GM12878 (cell line): ENCODE measurements around the gene NKD1. TPM values are rescaled to one million over a fixed set of nuclear protein-coding genes. Genes with fewer than 3 reads are reported as not detected.

ENCODE experiments used
- ATAC-seq: fragments of 200-7000 bp; cut with Tn5 transposase; 3 replicates; pipeline ENCODE4 v1.9.1; 2020; ENCODE audit warnings: mild to moderate bottlenecking, moderate library complexity
- BruUV-seq: library from RNA; stranded (reverse); fragments of 400-500 nt; replicated peaks from 2 replicates; lab custom pipeline; 2021; lab: Mats Ljungman, UMichigan
- CTCF ChIA-PET: fragments of 300-600 bp; sonication (Branson Sonifier 250); formaldehyde crosslinking; extraction: SDS; loops from one replicate; lab custom pipeline; 2021; ENCODE audit warnings: inconsistent platforms; lab: Yijun Ruan, JAX
- POLR2A ChIA-PET: fragments of 350-600 bp; formaldehyde crosslinking; extraction: SDS; loops from one replicate; lab custom pipeline; 2021; ENCODE audit warnings: inconsistent platforms; lab: Charles Lee
- RAD21 ChIA-PET: fragments of 300-600 bp; sonication (Branson Sonifier 250); formaldehyde crosslinking; loops from one replicate; lab custom pipeline; 2023; ENCODE audit warnings: antibody characterized with exemption; ENCODE audit not compliant: unreplicated experiment; lab: Charles Lee
- SMC1A ChIA-PET: fragments of 300-600 bp; sonication (Branson Sonifier 250); formaldehyde crosslinking; loops from one replicate; lab custom pipeline; 2023; ENCODE audit not compliant: unreplicated experiment, uncharacterized antibody; lab: Charles Lee
- DNase-seq: peaks from one replicate; pipeline ENCODE4 v3.0.0-alpha.2; 2011; ENCODE audit warnings: low read depth, low spot score
- FAIRE-seq: peaks from 3 replicates; lab custom pipeline; 2011; peaks lifted over from hg19 to GRCh38; lab: Jason Lieb, UNC
- H2AFZ ChIP-seq: 2 replicates; pipeline ENCODE4 v1.6.0; 2011; ENCODE audit warnings: low read depth, low read length, control low read depth; ENCODE audit not compliant: control insufficient read depth
- H3K27ac ChIP-seq: 2 replicates; pipeline ENCODE4 v1.5.1; 2011; ENCODE audit warnings: control low read depth; ENCODE audit not compliant: control insufficient read depth, insufficient read depth
- H3K27me3 ChIP-seq, 2 experiments: replicated peaks in 1 of 2; 2 replicates each; pipeline versions ENCODE4 v1.6.0 to v1.6.1; 2011; ENCODE audit warnings: low read length in 1 of 2; ENCODE audit not compliant: control insufficient read depth in 2 of 2, insufficient read depth in 2 of 2
- H3K36me3 ChIP-seq, 2 experiments: 2 replicates each; pipeline ENCODE4 v1.5.1; 2011; ENCODE audit warnings: low read length in 1 of 2; ENCODE audit not compliant: control insufficient read depth in 2 of 2, insufficient read depth in 2 of 2
- H3K4me1 ChIP-seq: 2 replicates; pipeline ENCODE4 v1.6.1; 2011; ENCODE audit warnings: mild to moderate bottlenecking, low read length, moderate library complexity, mixed read lengths; ENCODE audit not compliant: control insufficient read depth, insufficient read depth
- H3K4me2 ChIP-seq: 2 replicates; pipeline ENCODE4 v1.6.0; 2011; ENCODE audit warnings: control low read depth; ENCODE audit not compliant: control insufficient read depth, insufficient read depth
- H3K4me3 ChIP-seq: fragments of 200-600 bp; sonication (generic); 2 replicates; pipeline ENCODE4 v1.5.1; 2016
- H3K79me2 ChIP-seq: 2 replicates; pipeline ENCODE4 v1.6.0; 2011; ENCODE audit warnings: low read length; ENCODE audit not compliant: control insufficient read depth, insufficient read depth
- H3K9ac ChIP-seq: 2 replicates; pipeline ENCODE4 v1.8.0; 2011; ENCODE audit warnings: low read length, control low read depth, mixed read lengths; ENCODE audit not compliant: control insufficient read depth, insufficient read depth
- H3K9me3 ChIP-seq: replicated peaks from 3 replicates; pipeline ENCODE4 v1.5.1; 2011; ENCODE audit warnings: mild to moderate bottlenecking, low read length; ENCODE audit not compliant: control insufficient read depth, insufficient read depth
- H4K20me1 ChIP-seq: 2 replicates; pipeline ENCODE4 v1.6.0; 2011; ENCODE audit not compliant: control insufficient read depth, insufficient read depth
- BACH1 ChIP-seq: fragments of 450-650 bp; IDR thresholded peaks from 2 replicates; pipeline ENCODE4 v1.6.1; 2017; ENCODE audit warnings: mild to moderate bottlenecking, borderline replicate concordance
- BHLHE40 ChIP-seq, 2 experiments: fragments of 450-650 bp in 1 of 2; IDR thresholded peaks; 2 replicates each; pipeline ENCODE4 v1.6.1; 2011 to 2017; ENCODE audit warnings: low read depth in 2 of 2, borderline replicate concordance in 1 of 2, improper control_type of control experiment in 1 of 2, low read length in 1 of 2, mild to moderate bottlenecking in 1 of 2
- DPF2 ChIP-seq: fragments of 450-650 bp; IDR thresholded peaks from 2 replicates; pipeline ENCODE4 v1.6.1; 2017; ENCODE audit warnings: mild to moderate bottlenecking
- FOXM1 ChIP-seq: IDR thresholded peaks from 2 replicates; pipeline ENCODE4 v1.6.1; 2012; ENCODE audit warnings: low read depth, mild to moderate bottlenecking, inconsistent platforms, low read length, moderate library complexity
- HDAC2 ChIP-seq: fragments of 200-600 bp; sonication (generic); IDR thresholded peaks from 2 replicates; pipeline ENCODE4 v1.6.1; 2017
- RB1 ChIP-seq: fragments of 450-650 bp; formaldehyde crosslinking; IDR thresholded peaks from 2 replicates; pipeline ENCODE4 v1.6.1; 2017; ENCODE audit warnings: mild to moderate bottlenecking, borderline replicate concordance
- TARDBP ChIP-seq: IDR thresholded peaks from 2 replicates; pipeline ENCODE4 v1.6.1; 2016; ENCODE audit warnings: borderline replicate concordance
- ZNF384 ChIP-seq: IDR thresholded peaks from 2 replicates; pipeline ENCODE4 v1.6.1; 2012; ENCODE audit warnings: low read depth, mild to moderate bottlenecking, low read length, improper control_type of control experiment, borderline replicate concordance
- WGBS: methylation state at CpG from one replicate; pipeline ENCODE4 v1.1.6; 2016; ENCODE audit warnings: low lambda C conversion rate; ENCODE audit not compliant: insufficient replicate concordance, insufficient coverage; ENCODE audit errors: missing lambda C conversion rate; 5-methylcytosine and 5-hydroxymethylcytosine counted together
- in situ Hi-C: fragments of 300-500 bp; cut with MboI; formaldehyde crosslinking; loops from 9 replicates; pipeline ENCODE4 v1.14.3; 2018; ENCODE audit warnings: mixed read lengths
- intact Hi-C: fragments of 100-400 bp; cut with micrococcal nuclease; formaldehyde crosslinking; loops from one replicate; pipeline ENCODE4 v1.14.2; 2022; ENCODE audit not compliant: unreplicated experiment
- polyA plus RNA-seq, 11 experiments: library from polyadenylated mRNA; depleted of rRNA in 4 of 11; unstranded in 6 of 11; stranded (reverse) in 5 of 11; fragments of >200 nt; fragmentation: Nextera tagmentation in 4 of 11; fragmentation: Illumina TruSeq in 1 of 11; extraction: Ambion mirVana in 4 of 11; extraction: Trizol in 1 of 11; gene quantifications; 1 replicate in 1 of 11; 2 replicates in 10 of 11; pipeline versions ENCODE4 v1.2.1 to v1.2.3, GENCODE V29; 2011 to 2016; ENCODE audit warnings: inconsistent platforms in 2 of 11, missing spikeins in 2 of 11, low read depth in 1 of 11
- total RNA-seq, 4 experiments: library from RNA; depleted of rRNA in 3 of 4; stranded (reverse); fragments of >200 nt in 3 of 4; fragmentation: Illumina TruSeq in 1 of 4; extraction: Trizol in 1 of 4; gene quantifications; 2 replicates each; pipeline versions ENCODE4 v1.2.1 to v1.2.3, GENCODE V29; 2013 to 2021
- TF ChIP-seq, protein P1 (sequence below): IDR thresholded peaks from 2 replicates; pipeline ENCODE4 v1.6.1; 2011; ENCODE audit warnings: mild to moderate bottlenecking, low read depth, low read length, moderate library complexity; ENCODE audit not compliant: insufficient replicate concordance
- TF ChIP-seq, protein P2 (sequence below): fragments of 450-650 bp; formaldehyde crosslinking; IDR thresholded peaks from 2 replicates; pipeline ENCODE4 v1.4.0; 2022; ENCODE audit warnings: mild to moderate bottlenecking, moderate library complexity
- TF ChIP-seq, protein P3 (sequence below): fragments of 150-350 bp; IDR thresholded peaks from 2 replicates; pipeline ENCODE4 v1.6.1; 2016; ENCODE audit warnings: low read depth, low read length

The NKD1 gene
- total and polyA plus RNA-seq, 10 of the 15 experiments (the other 5 are each of a cell fraction or from before 2014, with no cell fraction given): under 0.01 to 0.49 (median 0.04) TPM; not detected in 2

DNA sequence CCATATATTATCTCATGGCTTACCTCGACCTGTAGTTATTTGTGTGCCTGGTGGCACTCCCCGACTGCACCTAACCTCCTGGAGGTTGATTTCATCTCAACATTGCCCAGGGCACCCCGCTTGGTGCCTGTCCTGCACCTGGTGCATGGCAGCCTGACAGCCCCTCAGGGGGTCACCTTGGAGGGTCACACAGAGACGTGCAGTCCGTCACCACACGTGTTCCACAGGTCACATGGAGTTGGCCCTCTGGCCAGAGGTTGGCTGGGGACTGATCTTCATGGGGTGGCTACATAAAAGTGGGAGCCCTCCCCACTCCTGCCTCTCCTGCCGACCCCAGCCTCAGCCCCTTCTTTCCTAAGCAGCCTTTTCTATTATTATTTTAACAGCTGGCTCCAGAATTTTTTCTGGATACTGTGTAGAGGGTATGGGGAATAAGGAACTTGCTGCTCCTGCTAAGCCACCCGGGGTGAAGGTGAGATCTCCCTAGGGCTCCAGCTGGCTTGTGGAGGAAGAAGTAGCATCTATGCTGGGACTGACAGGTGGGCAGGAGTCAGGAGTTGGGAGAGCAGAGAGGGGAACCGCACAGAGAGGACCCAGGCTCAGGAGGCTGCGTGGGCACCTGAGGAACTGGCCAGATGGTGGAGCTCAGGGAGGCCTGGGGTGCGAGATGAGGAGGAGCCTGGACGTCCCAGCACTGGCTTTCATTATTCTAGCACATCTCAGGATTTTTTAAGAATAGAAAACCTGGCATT lies 12.5 kb upstream of the NKD1 start:
- intact Hi-C loops (no loop called here), in situ Hi-C loops (no loop called here)
- 27% methylated on average over 12 of the region's 12 CpGs for WGBS
- ChIA-PET SMC1A (no interaction called here), RAD21 (no interaction called here), POLR2A (no interaction called here), CTCF (interaction anchor here (1.4 to 1.6 kb wide), 2 partner anchors 79 to 271 kb away, joined by 3 to 4 read pairs; no protein-coding TSS in a partner anchor)
- Histone ChIP-seq H3K27me3 (no peaks in the 10 kb centered on the region; a peak in 1 of 4 replicates), H3K4me1 (no peaks in the 10 kb centered on the region), H3K4me2 (no peak overlapping the region), H3K36me3 (no peaks in the 10 kb centered on the region), H3K27ac (no peak overlapping the region), H3K9ac (no peak overlapping the region), H3K79me2 (no peaks in the 10 kb centered on the region), H3K4me3 (no peak overlapping the region), H2AFZ (no peak overlapping the region), H3K9me3 (peaks cover 2% of the 10 kb centered on the region; the same call in 1 of the 3 replicates), H4K20me1 (no peaks in the 10 kb centered on the region)
- no TSS peak for BruUV-seq
- ATAC-seq (no peak), FAIRE-seq (no peak), DNase-seq (no peak)
- TF ChIP-seq, protein P1, sequence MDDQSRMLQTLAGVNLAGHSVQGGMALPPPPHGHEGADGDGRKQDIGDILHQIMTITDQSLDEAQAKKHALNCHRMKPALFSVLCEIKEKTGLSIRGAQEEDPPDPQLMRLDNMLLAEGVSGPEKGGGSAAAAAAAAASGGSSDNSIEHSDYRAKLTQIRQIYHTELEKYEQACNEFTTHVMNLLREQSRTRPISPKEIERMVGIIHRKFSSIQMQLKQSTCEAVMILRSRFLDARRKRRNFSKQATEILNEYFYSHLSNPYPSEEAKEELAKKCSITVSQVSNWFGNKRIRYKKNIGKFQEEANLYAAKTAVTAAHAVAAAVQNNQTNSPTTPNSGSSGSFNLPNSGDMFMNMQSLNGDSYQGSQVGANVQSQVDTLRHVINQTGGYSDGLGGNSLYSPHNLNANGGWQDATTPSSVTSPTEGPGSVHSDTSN: no peak
- TF ChIP-seq ZNF384: no peak
- no peak for TF ChIP-seq BACH1
- TF ChIP-seq, protein P2, sequence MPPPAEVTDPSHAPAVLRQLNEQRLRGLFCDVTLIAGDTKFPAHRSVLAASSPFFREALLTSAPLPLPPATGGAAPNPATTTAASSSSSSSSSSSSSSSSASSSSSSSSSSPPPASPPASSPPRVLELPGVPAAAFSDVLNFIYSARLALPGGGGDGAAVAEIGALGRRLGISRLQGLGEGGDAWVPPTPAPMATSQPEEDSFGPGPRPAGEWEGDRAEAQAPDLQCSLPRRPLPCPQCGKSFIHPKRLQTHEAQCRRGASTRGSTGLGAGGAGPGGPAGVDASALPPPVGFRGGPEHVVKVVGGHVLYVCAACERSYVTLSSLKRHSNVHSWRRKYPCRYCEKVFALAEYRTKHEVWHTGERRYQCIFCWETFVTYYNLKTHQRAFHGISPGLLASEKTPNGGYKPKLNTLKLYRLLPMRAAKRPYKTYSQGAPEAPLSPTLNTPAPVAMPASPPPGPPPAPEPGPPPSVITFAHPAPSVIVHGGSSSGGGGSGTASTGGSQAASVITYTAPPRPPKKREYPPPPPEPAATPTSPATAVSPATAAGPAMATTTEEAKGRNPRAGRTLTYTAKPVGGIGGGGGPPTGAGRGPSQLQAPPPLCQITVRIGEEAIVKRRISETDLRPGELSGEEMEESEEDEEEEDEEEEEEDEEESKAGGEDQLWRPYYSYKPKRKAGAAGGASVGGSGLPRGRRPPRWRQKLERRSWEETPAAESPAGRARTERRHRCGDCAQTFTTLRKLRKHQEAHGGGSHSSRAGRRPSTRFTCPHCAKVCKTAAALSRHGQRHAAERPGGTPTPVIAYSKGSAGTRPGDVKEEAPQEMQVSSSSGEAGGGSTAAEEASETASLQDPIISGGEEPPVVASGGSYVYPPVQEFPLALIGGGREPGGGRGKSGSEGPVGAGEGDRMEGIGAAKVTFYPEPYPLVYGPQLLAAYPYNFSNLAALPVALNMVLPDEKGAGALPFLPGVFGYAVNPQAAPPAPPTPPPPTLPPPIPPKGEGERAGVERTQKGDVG: no peak
- TF ChIP-seq FOXM1: no peak
- TF ChIP-seq, protein P3, sequence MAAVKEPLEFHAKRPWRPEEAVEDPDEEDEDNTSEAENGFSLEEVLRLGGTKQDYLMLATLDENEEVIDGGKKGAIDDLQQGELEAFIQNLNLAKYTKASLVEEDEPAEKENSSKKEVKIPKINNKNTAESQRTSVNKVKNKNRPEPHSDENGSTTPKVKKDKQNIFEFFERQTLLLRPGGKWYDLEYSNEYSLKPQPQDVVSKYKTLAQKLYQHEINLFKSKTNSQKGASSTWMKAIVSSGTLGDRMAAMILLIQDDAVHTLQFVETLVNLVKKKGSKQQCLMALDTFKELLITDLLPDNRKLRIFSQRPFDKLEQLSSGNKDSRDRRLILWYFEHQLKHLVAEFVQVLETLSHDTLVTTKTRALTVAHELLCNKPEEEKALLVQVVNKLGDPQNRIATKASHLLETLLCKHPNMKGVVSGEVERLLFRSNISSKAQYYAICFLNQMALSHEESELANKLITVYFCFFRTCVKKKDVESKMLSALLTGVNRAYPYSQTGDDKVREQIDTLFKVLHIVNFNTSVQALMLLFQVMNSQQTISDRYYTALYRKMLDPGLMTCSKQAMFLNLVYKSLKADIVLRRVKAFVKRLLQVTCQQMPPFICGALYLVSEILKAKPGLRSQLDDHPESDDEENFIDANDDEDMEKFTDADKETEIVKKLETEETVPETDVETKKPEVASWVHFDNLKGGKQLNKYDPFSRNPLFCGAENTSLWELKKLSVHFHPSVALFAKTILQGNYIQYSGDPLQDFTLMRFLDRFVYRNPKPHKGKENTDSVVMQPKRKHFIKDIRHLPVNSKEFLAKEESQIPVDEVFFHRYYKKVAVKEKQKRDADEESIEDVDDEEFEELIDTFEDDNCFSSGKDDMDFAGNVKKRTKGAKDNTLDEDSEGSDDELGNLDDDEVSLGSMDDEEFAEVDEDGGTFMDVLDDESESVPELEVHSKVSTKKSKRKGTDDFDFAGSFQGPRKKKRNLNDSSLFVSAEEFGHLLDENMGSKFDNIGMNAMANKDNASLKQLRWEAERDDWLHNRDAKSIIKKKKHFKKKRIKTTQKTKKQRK: no peak
- TF ChIP-seq TARDBP: no peak
- TF ChIP-seq HDAC2: no peak
- no peak for TF ChIP-seq DPF2
- TF ChIP-seq RB1: no peak
- TF ChIP-seq BHLHE40 (IDR thresholded peaks at IDR 0.05; ENCODE audit: borderline replicate concordance in 1 of 2, low read depth in 2 of 2, low read length in 1 of 2): no peak
